Left lung (tissue), 10 donors: ENCODE results near the gene TCAIM. TPM values are rescaled to one million over a fixed set of nuclear protein-coding genes. Genes with fewer than 3 reads are reported as not detected.
"Not testable (repeated sequence)": the region's sequence is repeated elsewhere in the genome, so short reads cannot be mapped to it uniquely, and the experiment has no call there.

Experiments
- ATAC-seq: fragments of 200-7000 bp; cut with Tn5 transposase; one replicate; pipeline ENCODE4 v1.9.1; 2020; ENCODE audit warnings: moderate library complexity
- DNase-seq, 4 donors: peaks; one replicate each; pipeline ENCODE4 v3.0.0-alpha.2; 2013 to 2020
- H3K27ac ChIP-seq, 2 donors: fragments of 200-600 bp; sonication (generic) in 1 of 2; one replicate each; pipeline versions ENCODE4 v1.5.0 to v1.8.0; 2020 to 2021
- H3K27me3 ChIP-seq, 2 donors: fragments of 200-600 bp; sonication (generic) in 1 of 2; one replicate each; pipeline versions ENCODE4 v1.5.0 to v1.8.0; 2020 to 2021
- H3K36me3 ChIP-seq, 2 donors: fragments of 200-600 bp; sonication (generic) in 1 of 2; one replicate each; pipeline versions ENCODE4 v1.5.0 to v1.8.0; 2020 to 2021
- H3K4me1 ChIP-seq, 2 donors: fragments of 200-600 bp; one replicate each; pipeline ENCODE4 v1.8.0; 2021
- H3K4me3 ChIP-seq, 2 donors: fragments of 200-600 bp; sonication (generic) in 1 of 2; one replicate each; pipeline versions ENCODE4 v1.5.0 to v1.8.0; 2020 to 2021; ENCODE audit warnings: mild to moderate bottlenecking in 1 of 2
- H3K9me3 ChIP-seq, 2 donors: fragments of 200-600 bp; sonication (generic) in 1 of 2; one replicate each; pipeline versions ENCODE4 v1.5.0 to v1.8.0; 2020 to 2021
- intact Hi-C, 2 donors: fragments of 100-400 bp; cut with DNase I; formaldehyde crosslinking; loops; one replicate each; pipeline versions ENCODE4 v1.11.2 to v1.14.2; 2022
- polyA plus RNA-seq, 6 donors: library from polyadenylated mRNA; unstranded; fragments of 120-200 nt; gene quantifications; one replicate each; pipeline ENCODE4 v1.2.1, GENCODE V29; 2013; ENCODE audit not compliant: insufficient read length in 6 of 6
- total RNA-seq, 2 donors: library from RNA; stranded (reverse); fragmentation: NEBNext Ultra II Directional; extraction: Animal tissue kit (Norgen Biotek cat#: 25700); gene quantifications; one replicate each; pipeline ENCODE4 v1.2.1, GENCODE V29; 2021
- TF ChIP-seq, protein P1 (sequence below), 2 donors: fragments of 200-600 bp; sonication (generic) in 1 of 2; IDR thresholded peaks; one replicate each; pipeline versions ENCODE4 v1.5.0 to v1.8.0; 2021; ENCODE audit warnings: antibody characterized with exemption in 2 of 2
- donor health status: DM: no; HTN: yes; CAD: no.
- donor health status: DM: no; HTN: no; CAD: no.

TCAIM gene
- total and polyA plus RNA-seq, 8 donors: 23.4 to 30.2 (median 25.6) TPM

DNA sequence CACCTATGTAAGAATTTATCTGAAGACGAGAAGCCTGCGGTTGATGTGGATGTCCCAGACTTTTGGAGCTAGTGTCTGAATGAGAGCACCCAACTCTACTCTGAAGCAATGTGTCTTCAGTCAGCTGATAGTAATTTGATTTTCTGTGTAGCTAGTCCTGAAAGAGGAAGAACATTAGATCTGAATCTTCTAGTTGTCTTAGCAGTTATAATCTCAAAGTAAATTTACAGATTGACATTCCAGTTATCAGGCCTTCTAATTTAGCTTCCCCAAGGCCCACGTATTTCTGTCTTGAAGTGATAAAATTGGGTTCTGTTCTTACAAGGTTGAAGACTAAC lies 1.5 kb downstream of the TCAIM start:
- Histone ChIP-seq H3K27ac (peak overlapping the region in 1 of 2 donors; percentile 98), H3K27me3 (no peaks in the 10 kb centered on the region), H3K36me3 (no peaks in the 10 kb centered on the region), H3K4me1 (peaks cover 13 to 40% of the 10 kb centered on the region in 2 donors), H3K9me3 (no peaks in the 10 kb centered on the region), H3K4me3 (peak overlapping the region in 1 of 2 donors; percentile 64)
- DNase-seq: no peak
- TF ChIP-seq, protein P1, sequence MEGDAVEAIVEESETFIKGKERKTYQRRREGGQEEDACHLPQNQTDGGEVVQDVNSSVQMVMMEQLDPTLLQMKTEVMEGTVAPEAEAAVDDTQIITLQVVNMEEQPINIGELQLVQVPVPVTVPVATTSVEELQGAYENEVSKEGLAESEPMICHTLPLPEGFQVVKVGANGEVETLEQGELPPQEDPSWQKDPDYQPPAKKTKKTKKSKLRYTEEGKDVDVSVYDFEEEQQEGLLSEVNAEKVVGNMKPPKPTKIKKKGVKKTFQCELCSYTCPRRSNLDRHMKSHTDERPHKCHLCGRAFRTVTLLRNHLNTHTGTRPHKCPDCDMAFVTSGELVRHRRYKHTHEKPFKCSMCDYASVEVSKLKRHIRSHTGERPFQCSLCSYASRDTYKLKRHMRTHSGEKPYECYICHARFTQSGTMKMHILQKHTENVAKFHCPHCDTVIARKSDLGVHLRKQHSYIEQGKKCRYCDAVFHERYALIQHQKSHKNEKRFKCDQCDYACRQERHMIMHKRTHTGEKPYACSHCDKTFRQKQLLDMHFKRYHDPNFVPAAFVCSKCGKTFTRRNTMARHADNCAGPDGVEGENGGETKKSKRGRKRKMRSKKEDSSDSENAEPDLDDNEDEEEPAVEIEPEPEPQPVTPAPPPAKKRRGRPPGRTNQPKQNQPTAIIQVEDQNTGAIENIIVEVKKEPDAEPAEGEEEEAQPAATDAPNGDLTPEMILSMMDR (IDR thresholded peaks at IDR 0.05): no peak
- intact Hi-C loops: no loop called here
- ATAC-seq: no peak

DNA sequence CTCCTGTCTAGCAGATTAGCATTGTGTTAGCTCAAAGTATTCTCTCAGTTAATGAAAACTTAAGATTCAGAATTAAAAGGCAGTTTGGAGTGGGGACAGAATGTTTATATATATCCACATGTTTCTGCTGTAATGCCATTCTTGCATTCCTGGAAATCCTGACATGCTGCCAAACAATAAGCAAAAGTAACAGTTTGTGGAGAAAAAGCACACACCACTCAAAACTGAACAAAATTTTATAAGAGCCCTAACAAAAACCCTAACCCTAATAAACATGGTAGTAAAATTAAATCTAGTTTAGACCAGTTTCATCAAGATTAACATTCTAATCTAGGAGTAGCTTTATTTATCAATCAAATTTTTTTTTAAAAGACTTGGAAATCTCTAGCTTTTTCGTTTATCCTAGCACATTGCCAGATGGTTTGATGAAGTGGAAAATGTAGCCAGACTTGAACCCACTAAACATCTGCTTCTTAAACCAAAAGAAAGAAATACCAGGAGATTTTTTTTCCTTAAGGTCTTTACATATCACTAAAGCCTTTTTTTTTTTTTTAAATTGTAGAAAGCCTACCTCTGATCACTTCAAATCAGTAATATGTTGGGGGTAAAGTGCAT lies 3.7 kb downstream of the TCAIM start:
- H3K9me3 ChIP-seq: no peaks in the 10 kb centered on the region
- peak in 2 of 4 donors; percentile 61 to 80 for DNase-seq
- TF ChIP-seq, protein P1 (IDR thresholded peaks at IDR 0.05): no peak
- H3K27ac ChIP-seq: peak overlapping the region in 1 of 2 donors; percentile 41
- intact Hi-C loops: no loop called here
- H3K36me3 ChIP-seq: no peaks in the 10 kb centered on the region
- ATAC-seq: no peak
- H3K4me3 ChIP-seq: no peak overlapping the region
- H3K27me3 ChIP-seq: no peaks in the 10 kb centered on the region
- peaks cover 22 to 53% of the 10 kb centered on the region in 2 donors for H3K4me1 ChIP-seq

DNA sequence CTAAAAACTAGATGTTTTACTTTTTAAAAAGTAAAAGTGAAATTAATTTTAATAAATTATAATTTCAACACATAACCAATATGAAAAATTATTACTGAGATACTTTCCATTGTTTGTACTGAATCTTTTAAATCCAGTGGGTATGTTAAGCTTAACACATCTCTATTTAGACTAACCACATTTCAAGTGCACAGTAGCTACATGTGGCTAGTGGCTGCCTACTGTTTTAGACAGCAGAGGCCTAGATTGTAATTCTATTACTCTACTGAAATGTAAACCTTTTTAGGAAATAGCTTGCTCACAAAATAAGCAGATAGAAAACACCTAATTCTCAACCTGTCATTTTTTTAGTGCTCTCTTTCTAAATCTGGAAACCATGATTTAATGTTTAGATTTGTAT lies 4.9 kb downstream of the TCAIM start:
- Histone ChIP-seq H3K27ac (no peak overlapping the region), H3K9me3 (no peaks in the 10 kb centered on the region), H3K4me3 (no peak overlapping the region), H3K36me3 (no peaks in the 10 kb centered on the region), H3K4me1 (peaks cover 22 to 47% of the 10 kb centered on the region in 2 donors), H3K27me3 (no peaks in the 10 kb centered on the region)
- TF ChIP-seq, protein P1 (IDR thresholded peaks at IDR 0.05): no peak
- ATAC-seq: no peak
- no peak for DNase-seq
- intact Hi-C loops: no loop called here

DNA sequence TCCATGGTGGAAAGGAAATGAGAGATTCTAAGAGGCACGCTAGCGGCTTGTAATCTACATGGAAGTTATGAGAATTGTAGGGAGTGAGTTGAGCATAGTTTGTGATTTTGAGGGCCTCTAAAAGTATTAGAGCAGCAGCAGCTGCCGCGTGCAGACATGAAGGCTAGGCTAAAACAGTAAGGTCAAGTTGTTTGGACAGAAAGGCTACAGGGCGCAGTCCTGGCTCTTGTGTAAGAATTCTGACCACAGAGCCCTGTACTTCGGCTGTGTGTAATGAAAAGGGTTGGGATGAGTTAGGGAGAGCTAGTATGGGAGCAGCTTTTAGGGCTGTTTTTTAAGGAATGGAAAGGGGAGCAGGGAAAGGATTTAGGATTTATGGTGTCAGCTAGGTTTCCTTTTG lies 8.0 kb downstream of the TCAIM start:
- H3K27me3 ChIP-seq, ATAC-seq, H3K36me3 ChIP-seq, H3K4me3 ChIP-seq, DNase-seq, H3K9me3 ChIP-seq, intact Hi-C loops: not testable (repeated sequence)
- Histone ChIP-seq H3K4me1 (peaks cover 13 to 25% of the 10 kb centered on the region in 2 donors), H3K27ac (peak overlapping the region; percentile 37 to 41)

DNA sequence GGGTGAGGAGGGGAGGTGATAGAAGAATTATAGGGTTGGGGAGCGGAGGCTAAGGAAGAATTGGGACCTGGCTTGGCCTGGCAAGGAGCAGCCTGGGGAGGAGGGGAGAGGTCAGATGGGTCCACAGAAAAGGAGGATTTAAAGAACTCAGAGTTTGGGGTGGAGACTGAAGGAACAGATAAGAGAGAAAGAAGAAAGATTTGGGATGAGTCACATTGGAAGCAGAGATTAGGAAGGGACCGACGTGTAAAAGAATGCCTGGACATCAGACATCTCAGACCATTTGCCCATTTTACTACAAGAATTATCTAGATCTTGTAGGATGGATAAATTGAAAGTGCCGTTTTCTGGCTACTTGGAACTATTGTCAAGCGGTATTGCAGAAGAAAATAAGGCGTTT lies 10.4 kb downstream of the TCAIM start:
- TF ChIP-seq, protein P1 (IDR thresholded peaks at IDR 0.05): no peak
- intact Hi-C loops: no loop called here
- Histone ChIP-seq H3K9me3 (no peaks in the 10 kb centered on the region), H3K4me3 (no peak overlapping the region), H3K27ac (no peak overlapping the region), H3K4me1 (peaks cover 11 to 14% of the 10 kb centered on the region in 2 donors), H3K36me3 (no peaks in the 10 kb centered on the region), H3K27me3 (no peaks in the 10 kb centered on the region)
- ATAC-seq (no peak), DNase-seq (no peak)
